DND-41 (cell line): ENCODE data around the gene PUSL1.

Source experiments
- CTCF ChIP-seq: IDR thresholded peaks from 2 replicates; pipeline ENCODE4 v1.5.1; 2012; ENCODE audit warnings: borderline replicate concordance, low read length, moderate library complexity, mild to moderate bottlenecking; ENCODE audit not compliant: poor library complexity, severe bottlenecking; ENCODE audit errors: extremely low read depth
- EZH2 ChIP-seq: IDR thresholded peaks from 3 replicates; pipeline ENCODE4 v1.6.1; 2012; ENCODE audit warnings: borderline replicate concordance, low read depth, mild to moderate bottlenecking, moderate library complexity, low read length, inconsistent platforms; ENCODE audit not compliant: severe bottlenecking

- TF ChIP-seq CTCF (no peak), EZH2 (no peak)
Measured at GRCh38 chr1:1260843-1261560, 47.4 kb upstream of the PUSL1 start.
